Hematopoietic multipotent progenitor cell treated with erythropoietin and hydrocortisone succinate and interleukin-3 and kit ligand, for 15 days (in vitro differentiated cells): ENCODE measurements around the gene NPAS2.

Experiments
- DNase-seq: peaks from one replicate; pipeline ENCODE4 v3.0.0-alpha.2; 2015; ENCODE audit warnings: low spot score

Gene NPAS2

DNA sequence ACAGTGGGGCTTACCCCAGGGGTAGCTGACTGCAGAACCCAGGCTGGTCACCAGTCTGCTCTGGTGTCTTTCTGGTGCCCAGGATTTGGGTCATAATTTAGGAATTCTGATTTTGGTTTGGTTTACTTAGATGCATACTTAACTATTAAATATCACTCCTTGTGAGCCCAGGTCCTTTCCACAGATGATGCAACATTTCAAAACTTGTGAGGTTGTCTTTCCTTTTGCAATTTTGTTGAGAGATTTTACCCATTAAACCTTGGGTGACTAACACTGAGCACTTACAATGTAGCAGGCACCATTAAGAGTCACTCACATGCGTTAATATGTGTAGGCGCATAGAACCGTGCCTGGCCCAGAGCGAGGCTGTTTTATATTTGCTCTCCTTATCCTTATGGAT, 120.3 kb downstream of the NPAS2 start:
- DNase-seq = no peak

DNA sequence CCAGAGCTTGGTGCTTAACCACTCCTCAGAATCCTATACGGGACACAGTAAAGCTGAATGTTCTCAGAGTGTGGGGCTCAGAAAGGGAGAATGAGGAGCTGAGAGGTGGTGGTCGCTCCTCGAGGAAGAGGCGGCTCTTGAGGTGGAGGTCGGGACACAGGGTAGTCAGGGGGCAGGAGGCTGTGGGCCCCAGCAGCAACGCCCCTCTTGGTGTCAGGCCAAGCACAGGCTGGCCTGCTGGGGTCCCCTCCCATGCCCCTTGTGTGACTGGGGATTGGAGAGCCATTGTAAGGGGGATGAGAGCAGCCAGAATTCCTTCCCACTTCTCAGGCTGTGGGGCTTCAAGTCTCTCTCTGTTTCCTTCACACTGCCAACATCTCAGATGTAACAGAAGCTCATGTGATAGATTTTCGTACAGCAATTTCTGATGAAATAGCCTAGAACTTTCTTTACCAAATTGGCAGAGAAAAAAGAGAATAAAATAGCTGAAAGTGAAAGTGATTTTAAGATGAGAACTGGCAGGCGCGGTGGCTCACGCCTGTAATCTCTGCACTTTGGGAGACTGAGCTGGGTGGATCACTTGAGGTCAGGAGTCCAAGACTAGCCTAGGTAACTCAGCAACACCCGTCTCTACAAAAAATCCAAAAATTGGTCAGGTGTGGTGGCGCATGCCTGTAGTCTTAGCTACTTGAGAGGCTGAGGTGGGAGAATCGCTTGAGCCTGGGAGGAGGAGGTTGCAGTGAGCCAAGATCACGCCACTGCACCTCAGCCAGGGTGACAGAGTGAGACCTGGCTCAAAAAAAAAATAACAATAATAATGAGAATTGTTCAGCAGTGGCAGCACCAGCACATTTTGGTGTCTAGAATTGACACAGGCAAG, 121.1 kb downstream of the NPAS2 start:
- DNase-seq = no peak

DNA sequence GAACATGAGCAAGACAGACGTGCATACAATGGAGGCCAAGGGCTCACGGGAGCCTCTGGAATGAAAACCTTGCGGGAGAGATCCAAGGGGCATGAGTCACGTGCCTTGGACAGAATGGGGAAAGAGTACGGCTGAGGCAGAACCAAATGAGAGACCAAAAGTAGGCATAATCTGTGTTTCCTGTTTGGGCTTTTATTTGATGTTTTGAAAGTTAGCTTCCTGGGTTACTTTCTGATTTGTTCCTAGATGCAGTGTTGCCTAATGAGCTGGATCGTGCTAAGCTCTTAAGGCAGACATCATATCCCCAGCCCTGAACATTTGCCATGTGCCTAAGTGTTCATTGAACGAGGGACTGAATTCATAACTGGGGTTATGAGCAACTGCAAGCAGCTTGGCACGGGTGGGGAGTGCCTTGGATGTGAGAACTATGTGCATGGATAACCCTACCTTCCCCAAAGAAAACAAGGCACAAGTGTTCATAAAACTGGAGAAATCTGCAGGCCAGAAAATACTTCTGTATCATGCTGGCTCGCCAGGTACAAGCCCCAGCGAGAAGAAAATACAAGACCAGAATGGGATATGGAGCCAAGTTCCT, 121.8 kb downstream of the NPAS2 start:
- no peak for DNase-seq

DNA sequence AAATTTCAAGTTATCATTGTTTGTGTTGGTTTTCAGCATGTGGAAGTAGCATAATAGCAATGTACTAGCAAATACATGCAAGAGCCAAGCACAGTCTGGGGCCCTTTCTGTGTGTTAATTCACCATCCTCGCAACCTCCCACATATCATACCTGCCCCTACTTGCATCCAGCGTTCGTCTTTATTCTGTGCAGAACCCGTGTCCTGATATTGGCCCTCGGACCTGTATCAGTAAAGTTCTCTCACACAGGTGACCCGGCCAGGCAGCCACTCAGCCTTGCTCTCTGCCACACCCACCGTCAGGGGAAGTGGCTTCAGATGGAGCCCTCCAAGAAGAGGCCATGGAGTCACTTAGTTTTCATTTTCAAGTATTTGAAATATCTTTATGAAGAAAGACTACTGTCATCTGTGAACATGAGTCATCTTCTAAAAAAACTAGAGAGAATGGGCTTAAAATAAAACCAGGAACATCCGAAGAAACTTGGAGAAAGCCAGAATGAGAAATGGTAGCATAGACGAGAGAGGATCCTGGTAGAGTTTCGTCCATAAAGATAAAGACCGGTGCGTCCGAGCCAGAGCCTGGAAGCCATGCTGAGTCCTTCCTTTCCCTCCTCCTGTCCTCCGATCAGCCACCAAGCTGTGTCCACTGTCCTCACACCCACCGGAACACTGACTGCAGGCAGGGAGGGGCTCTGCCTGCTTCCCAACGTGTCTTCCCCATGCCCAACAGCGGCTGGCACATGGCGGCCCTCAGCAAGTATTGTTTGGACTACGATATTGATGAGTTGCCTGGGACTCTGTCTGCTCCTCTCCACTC, 124.9 kb downstream of the NPAS2 start:
- no peak for DNase-seq

DNA sequence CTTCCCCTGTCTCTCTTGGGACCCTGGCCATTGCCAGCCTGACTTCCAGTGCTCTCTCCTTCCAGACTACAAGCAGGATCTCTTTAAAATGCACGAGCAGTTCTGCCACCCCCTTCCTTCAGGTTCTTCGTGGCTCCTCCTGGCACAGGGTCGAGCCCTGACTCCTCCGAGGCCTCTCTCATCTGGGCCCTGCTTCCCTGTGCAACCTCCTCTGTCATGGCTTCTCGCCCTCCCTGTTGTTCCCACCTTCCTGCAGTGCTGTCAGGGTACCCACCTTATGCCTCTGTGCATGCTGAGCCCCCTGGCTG, 125.4 kb downstream of the NPAS2 start:
- no peak for DNase-seq

DNA sequence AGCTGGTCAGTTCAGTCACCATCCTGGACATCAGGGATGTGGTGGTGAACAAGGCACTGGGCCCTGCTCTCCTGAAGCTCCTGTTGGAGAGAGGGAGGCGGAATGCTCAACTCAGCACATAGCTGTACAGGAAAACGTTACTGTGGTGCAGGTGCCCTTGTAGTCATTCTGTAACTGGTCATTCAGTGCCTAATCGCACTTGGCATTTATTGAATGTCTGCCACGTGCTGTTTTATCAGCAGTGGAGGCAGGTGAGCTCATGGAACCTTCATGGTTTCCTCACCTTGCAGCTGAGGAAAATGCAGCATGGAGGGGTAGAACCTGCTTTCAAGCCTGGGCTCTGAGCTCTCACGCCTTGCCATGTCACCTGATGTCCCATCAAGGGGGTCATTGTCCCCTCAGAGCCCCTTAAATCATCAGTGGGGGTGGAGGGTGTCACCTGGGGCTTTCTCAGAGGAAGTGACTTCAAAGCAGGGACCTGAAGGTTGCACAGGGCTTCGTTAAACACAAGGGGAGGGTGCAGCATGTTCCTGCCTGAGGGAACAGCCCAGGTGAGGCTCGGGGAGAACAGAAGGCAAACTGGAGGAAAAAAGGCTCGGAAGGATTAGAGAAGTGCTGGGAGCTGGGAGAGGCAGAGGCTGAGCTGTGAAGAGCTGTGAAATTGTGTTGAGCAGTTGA, 126.1 kb downstream of the NPAS2 start:
- DNase-seq = no peak

DNA sequence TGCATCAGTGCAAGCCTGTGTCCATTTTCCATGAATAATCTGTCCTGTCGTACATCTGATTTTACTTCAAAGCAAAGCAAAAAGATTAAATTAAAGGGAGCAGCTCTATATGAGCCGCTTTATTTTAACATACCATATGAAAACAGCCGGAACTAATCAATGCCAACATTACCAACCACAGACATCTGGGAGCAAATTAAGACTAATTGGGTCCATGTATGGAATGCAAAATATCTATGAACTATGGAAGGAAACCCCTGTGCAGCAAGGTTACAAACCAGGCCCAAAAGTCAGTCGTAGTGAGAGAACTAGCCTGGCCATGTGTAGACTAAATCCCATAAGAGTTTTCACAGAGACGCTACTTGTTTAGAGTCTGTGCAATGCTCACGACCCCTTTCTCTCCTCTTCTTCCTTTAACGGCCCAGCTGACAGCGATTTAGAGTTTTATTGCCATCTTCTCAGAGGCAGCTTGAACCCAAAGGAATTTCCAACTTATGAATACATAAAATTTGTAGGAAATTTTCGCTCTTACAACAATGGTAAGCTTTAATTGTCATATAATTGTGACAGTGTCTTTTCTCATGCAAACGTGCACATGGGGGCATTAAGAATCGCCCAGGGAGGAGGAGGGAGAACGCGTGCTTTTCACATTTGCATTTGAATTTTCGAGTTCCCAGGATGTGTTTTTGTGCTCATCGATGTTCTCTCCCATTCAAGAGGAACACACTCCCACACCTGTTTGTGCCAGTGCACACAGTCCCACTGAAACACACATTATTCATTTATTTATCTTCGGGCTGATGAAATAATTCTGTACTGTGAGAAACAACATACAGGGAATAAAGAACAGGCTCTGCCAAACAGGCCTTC, 129.2 kb downstream of the NPAS2 start:
- no peak for DNase-seq

DNA sequence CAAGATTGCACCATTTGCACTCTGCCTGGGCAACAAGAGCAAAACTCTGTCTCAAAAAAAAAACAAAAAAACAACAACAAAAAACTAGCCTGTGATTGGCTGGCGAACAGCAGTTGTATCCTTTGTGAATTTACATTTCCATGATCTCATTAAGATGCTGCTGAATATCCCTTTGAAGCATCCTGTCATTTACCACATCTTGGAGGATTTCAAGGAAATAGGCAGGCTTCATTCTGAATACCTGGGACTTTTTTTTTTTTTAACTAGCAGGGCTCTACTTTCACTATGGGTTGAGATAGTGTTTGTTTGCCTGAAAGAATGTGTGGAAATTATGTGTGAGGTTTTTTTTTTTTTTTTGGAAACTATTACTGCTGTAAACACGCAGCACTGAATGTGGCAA, 132.6 kb downstream of the NPAS2 start:
- no peak for DNase-seq

DNA sequence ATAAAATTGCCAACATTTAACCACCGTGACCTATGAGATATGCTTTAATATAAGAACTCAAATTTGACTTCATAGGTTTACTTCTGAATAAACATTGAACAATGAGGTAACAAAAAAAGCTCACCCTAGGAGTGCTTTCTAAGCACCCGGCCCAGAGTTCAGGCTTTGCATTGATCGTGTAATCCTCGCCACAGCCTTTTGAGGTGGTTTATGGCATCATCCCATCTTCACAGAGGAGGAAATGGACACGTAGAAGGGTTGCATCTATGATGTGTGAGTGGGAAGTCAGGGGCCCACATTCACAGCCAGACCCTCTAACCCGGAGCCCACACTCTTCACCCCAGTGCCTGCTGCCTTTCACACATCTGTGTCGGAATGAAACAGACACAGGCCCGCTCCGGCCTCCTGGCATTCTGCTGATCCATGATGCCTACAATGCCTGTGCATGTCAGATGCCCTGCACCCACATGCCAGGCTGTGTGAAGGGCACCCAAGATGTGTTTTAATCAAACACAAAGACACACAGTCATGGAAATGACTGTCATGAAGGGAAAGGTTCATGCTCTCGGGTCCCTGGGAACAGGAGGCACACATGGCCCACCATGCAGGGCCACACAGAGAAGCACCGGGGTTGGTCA, 133.6 kb downstream of the NPAS2 start:
- no peak for DNase-seq

DNA sequence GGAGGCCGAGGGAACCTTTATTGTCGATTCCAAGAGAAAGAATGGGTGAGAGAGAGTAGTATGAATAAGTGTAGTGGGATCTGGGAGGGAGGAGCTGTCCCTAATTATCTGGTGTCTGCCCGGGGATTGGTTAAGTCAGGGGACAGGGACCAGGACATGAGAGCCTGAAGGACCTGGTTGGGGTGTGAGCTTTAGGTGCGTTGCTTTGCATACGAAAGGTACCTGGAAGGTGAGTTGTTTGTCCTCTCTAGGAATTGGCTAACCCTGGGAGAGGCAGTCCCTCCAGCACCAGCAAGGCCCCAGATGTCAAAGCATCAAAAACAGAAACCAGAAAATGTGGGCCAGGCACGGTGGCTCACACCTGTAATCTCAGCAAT, 134.1 kb downstream of the NPAS2 start:
- no peak for DNase-seq

DNA sequence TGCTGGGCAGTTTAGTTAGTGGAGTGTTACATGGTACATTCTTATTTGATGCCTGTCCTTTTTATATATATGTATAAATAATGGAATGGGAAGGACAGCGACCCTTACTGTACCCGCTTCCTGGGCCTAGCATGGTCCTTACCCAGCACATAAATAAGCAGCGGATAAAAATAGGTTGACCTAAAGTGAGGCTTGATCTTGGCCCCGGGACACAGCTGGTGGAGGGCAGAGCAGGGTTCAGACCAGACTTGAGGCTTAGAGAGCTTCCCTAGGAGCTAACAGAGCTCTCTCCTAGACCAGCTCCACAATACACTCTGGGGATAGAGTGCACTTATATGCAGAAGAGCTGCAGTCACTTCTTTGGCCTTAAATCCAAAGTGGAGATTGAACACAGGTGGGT, 135.3 kb downstream of the NPAS2 start:
- no peak for DNase-seq

DNA sequence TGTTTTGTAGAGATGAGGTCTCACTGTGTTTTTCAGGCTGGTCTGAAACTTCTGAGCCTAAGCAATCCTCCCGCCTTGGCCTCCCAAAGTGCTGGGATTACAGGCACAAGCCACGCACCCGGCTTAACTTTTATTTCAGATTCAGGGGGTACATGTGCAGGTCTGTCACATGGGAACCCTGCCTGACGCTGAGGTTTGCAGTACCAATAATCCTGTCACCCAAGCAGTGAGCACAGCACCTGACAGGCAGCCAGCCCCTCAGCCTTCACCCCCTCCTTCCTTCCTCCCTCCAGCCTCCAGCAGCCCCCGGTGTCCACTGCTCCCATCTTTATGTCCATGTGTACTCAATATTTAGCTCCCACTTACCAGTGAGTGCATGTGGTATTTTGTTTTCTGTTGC, 136.1 kb downstream of the NPAS2 start:
- no peak for DNase-seq

DNA sequence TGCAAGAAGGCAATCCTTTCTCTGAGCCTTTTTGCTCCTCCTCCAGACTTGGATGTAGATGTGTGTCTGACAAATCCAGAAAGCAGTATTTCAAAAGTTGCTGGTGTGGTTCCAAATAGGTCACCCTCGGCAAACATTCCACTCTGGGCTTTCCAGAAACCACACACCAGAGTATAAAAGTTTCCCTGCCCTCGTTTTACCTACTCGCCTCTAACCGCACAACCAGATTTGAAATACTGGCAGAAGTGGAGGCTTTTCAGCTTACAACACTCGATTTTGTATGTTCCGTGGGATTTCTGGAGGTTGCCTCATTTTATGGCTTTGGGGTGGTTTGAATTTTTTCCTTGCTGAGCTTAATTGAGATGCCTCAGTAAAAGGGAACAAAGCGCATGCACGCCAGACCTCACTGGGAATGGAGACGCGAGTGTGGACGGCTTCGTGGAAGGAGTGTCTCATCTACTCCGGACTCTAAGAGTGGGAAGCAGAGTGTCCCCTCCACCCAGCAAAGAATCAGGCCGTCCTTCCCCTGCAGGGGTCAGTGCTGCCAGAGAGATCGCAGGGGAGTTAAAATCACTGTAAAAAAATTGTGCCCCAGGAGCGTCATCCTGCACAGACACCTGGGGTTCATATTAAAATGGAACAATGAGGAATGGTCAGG, 138.2 kb downstream of the NPAS2 start:
- DNase-seq = no peak

DNA sequence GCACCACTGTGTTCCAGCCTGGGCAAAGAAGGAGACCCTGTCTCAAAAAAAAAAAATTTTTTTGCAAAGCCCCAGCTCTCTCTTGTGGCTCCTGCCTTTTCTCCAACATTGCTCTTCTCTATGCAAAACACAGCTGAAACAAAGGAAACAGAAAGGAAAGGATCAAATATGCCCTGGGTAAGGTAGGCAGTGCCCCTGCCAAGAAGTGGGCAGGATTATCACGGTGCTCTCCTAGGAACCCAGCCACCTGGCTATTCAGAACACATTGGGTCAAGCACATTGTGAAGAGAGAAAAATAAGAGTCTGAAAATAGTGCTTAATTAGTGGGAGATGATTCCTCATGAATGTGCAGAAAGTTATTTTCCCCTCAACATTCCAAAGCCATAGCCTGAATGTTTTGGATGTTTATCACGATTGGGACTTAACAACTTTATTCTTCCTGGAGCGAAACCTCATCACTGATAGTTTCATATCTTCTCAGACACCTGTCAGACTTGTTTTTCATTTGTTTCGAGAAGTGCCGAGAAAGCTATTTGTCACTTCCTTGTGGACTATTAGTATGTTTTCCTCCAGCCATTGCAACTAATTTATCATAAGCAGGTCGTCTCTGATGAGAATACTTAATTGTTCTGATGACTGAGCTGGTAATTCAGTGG, 139.4 kb downstream of the NPAS2 start:
- no peak for DNase-seq

DNA sequence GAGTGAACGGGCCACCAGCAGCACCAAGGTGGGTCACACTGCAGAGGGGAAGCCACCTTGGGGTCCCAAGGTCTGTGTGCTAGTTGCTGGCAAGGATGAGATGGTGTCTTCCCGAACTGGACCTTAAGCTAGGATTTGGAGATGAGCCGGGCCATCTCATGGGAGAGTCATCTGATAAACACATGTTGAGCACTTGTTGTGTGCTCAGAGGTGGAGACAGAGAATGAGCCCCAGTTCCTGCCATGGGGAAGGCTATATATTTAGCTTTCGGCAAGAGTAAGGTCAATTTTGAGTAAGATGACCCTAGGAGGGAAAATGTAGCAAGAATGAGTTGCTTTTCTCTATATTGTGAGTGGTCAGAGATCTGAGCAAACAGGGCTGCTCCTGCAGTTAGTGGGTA, 140.7 kb downstream of the NPAS2 start:
- no peak for DNase-seq

DNA sequence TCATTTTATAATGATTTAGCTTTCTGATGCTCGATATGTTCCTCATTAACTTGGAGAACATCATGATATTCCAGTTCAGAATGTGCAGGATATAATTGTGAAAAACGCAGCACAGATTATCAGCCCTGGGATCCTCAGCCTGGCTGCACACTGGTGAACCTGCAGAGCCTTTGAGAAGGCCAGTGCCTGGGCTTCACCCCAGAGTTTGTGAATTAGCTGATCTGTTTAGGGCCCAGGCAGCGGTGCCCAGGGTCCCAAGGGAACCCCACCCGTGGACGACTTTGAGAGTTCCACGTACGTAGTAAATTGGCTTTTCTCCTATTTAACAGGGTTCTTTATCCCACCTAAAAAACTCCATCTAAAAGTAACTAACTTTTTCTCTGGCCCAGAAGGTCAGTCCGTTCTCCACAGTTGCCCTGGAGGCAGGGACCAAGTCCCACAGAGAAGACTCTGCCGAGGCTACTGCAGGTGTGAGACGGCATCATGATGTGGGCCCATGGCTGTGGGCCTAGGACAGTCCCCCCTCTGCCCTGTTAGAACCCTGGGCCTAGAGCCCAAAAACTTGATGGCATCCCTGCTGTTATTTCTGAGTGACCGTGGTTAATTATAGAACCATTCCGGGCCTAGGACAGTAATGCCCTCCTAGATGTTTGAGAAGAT, 142.6 kb downstream of the NPAS2 start:
- DNase-seq = no peak

DNA sequence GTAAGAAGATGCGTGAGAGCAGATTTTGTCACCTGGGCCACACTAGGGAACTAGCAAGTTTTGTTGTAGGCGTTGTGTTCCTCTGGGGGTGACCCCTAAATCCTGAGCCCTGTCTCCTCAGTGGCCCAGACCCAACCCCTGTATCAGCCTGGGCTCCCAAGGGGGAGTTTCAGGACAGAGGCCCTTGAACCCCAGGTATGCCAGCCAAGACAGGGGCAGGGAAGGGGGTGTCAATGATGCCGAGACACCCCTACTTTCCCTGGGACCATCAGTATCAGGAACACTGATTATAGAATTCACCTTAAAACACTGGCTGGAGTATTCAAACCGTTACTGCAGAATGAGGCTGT, 143.1 kb downstream of the NPAS2 start:
- DNase-seq = no peak

DNA sequence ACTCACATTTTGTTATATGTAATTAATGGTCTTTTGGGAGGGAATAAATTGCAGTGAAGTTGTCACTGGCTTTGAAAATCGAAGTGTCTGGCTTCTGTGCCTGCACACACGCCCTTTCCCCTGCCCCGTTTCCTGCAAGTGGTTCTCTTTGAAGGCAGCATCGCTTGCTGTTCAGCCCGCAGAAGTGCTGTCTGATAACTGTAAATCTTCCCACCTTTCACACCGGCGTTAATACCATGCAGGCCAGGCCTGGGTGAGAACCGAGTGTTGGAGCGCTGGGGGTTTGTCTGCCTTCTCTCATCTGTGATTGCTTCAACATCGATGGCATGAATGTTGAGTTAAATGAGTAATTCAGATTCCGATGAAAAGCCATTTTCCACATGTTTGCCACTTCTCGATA, 144.3 kb downstream of the NPAS2 start:
- DNase-seq = no peak

DNA sequence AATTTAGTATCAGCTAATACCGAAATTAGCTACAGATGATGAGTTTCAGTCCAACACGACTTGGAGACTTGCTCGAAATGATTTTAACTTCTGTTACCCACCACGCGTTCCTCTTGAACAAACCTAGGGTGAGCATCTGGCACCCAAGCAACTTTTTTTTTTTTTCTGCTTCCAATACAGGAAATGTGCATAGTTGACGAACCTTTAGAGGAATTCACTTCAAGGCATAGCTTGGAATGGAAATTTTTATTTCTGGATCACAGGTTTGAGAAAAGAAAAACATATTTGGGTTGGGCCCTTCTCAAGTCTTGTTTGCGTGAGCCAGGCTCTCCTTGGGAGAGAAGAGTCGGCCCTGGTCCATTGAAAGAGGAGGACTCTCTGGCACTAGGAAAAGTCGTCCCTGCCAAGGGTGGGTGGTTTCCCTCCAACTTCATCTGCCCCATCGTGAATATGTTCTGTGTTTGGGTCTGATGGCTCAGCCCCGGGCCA, 144.8 kb downstream of the NPAS2 start:
- no peak for DNase-seq

DNA sequence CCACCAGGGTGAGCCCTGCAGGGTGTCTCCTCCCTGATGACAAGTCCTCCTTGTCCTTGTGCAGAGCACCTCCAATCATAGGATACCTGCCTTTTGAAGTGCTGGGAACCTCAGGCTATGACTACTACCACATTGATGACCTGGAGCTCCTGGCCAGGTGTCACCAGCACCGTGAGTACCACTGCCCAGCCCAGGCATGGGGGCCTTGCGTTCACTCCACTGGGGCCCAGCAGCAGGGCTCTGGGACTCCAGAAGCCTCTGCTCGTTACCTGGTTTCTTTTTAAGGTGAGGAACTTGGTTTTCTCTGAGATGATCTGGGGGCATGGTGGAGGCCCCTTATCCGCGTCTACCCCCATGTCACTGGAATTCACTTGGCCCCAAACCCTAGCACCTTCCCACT, 145.7 kb downstream of the NPAS2 start:
- no peak for DNase-seq
